ENCODE results near the gene PARP14.
"Not testable (repeated sequence)": the region's sequence is repeated elsewhere in the genome, so short reads cannot be mapped to it uniquely, and the experiment has no call there.

The PARP14 gene

GRCh38 chr3:122745369-122746021 is 64.9 kb downstream of the PARP14 start:
- H3K27ac ChIP-seq (ENCODE audit: low read depth, low read length, poor library complexity, severe bottlenecking), result no peak overlapping the region
- H3K4me3 ChIP-seq (ENCODE audit: low read depth, low read length, poor library complexity, severe bottlenecking), result no peak overlapping the region
- no peaks in the 10 kb centered on the region for H3F3A ChIP-seq (ENCODE audit: insufficient read depth, low read length)
- no peak overlapping the region for H2AFZ ChIP-seq (ENCODE audit: low read length)
- no peak overlapping the region for H3K4me2 ChIP-seq (ENCODE audit: low read length)
- H3K79me2 ChIP-seq (ENCODE audit: insufficient read depth, low read length), result no peaks in the 10 kb centered on the region
- no peaks in the 10 kb centered on the region for H3K27me3 ChIP-seq (ENCODE audit: insufficient read depth, low read length)
- H4K20me1 ChIP-seq (ENCODE audit: insufficient read depth, low read length), result no peaks in the 10 kb centered on the region
- no peaks in the 10 kb centered on the region for H3K9me2 ChIP-seq (ENCODE audit: low read depth, low read length)
- H3K4me1 ChIP-seq (ENCODE audit: insufficient read depth, low read length, severe bottlenecking), result no peaks in the 10 kb centered on the region
- TF ChIP-seq CTCF (IDR thresholded peaks at IDR 0.05; ENCODE audit: low read length) (no peak), EZH2 (IDR thresholded peaks at IDR 0.05; ENCODE audit: borderline replicate concordance, low read length) (no peak)
- H3K36me3 ChIP-seq (ENCODE audit: insufficient read depth, low read length), result peaks cover 27% of the 10 kb centered on the region
- no peaks in the 10 kb centered on the region for H3K9me3 ChIP-seq (ENCODE audit: low read length)
- no peak overlapping the region for H3K9ac ChIP-seq (ENCODE audit: low read length)

- H3K27ac ChIP-seq (ENCODE audit: low read depth, low read length, poor library complexity, severe bottlenecking); H3K4me2 ChIP-seq (ENCODE audit: low read length); H3K9ac ChIP-seq (ENCODE audit: low read length); H3K4me1 ChIP-seq (ENCODE audit: insufficient read depth, low read length, severe bottlenecking); H3K27me3 ChIP-seq (ENCODE audit: insufficient read depth, low read length); H3K9me2 ChIP-seq (ENCODE audit: low read depth, low read length); H3F3A ChIP-seq (ENCODE audit: insufficient read depth, low read length); H3K9me3 ChIP-seq (ENCODE audit: low read length); H4K20me1 ChIP-seq (ENCODE audit: insufficient read depth, low read length); H2AFZ ChIP-seq (ENCODE audit: low read length); H3K79me2 ChIP-seq (ENCODE audit: insufficient read depth, low read length); H3K4me3 ChIP-seq (ENCODE audit: low read depth, low read length, poor library complexity, severe bottlenecking): not testable (repeated sequence)
- peaks cover 27% of the 10 kb centered on the region for H3K36me3 ChIP-seq (ENCODE audit: insufficient read depth, low read length)
Measured at GRCh38 chr3:122747295-122747694, 66.7 kb downstream of the PARP14 start.

GRCh38 chr3:122748347-122748746 is 67.7 kb downstream of the PARP14 start:
- H2AFZ ChIP-seq (ENCODE audit: low read length), result no peak overlapping the region
- no peak for TF ChIP-seq EZH2 (IDR thresholded peaks at IDR 0.05; ENCODE audit: borderline replicate concordance, low read length)
- no peak for TF ChIP-seq CTCF (IDR thresholded peaks at IDR 0.05; ENCODE audit: low read length)
- no peak overlapping the region for H3K9ac ChIP-seq (ENCODE audit: low read length)

GRCh38 chr3:122754929-122755328 is 74.3 kb downstream of the PARP14 start:
- Histone ChIP-seq H3K4me2 (ENCODE audit: low read length) (no peak overlapping the region), H3F3A (ENCODE audit: insufficient read depth, low read length) (no peaks in the 10 kb centered on the region), H3K79me2 (ENCODE audit: insufficient read depth, low read length) (no peaks in the 10 kb centered on the region), H3K9me2 (ENCODE audit: low read depth, low read length) (no peaks in the 10 kb centered on the region), H3K4me3 (ENCODE audit: low read depth, low read length, poor library complexity, severe bottlenecking) (no peak overlapping the region), H3K27me3 (ENCODE audit: insufficient read depth, low read length) (no peaks in the 10 kb centered on the region), H2AFZ (ENCODE audit: low read length) (no peak overlapping the region), H3K9ac (ENCODE audit: low read length) (no peak overlapping the region), H3K36me3 (ENCODE audit: insufficient read depth, low read length) (peaks cover 28% of the 10 kb centered on the region; the same call in 1 of the 2 replicates), H3K27ac (ENCODE audit: low read depth, low read length, poor library complexity, severe bottlenecking) (no peak overlapping the region), H3K4me1 (ENCODE audit: insufficient read depth, low read length, severe bottlenecking) (no peaks in the 10 kb centered on the region), H4K20me1 (ENCODE audit: insufficient read depth, low read length) (no peaks in the 10 kb centered on the region), H3K9me3 (ENCODE audit: low read length) (no peaks in the 10 kb centered on the region)
- TF ChIP-seq CTCF (IDR thresholded peaks at IDR 0.05; ENCODE audit: low read length), result peak; percentile 91
- no peak for TF ChIP-seq EZH2 (IDR thresholded peaks at IDR 0.05; ENCODE audit: borderline replicate concordance, low read length)

More at GRCh38 chr3:122748347-122748746, 67.7 kb downstream of the PARP14 start:
- H3K79me2 ChIP-seq (ENCODE audit: insufficient read depth, low read length), result no peaks in the 10 kb centered on the region
- H3K27me3 ChIP-seq (ENCODE audit: insufficient read depth, low read length), result no peaks in the 10 kb centered on the region
- no peaks in the 10 kb centered on the region for H4K20me1 ChIP-seq (ENCODE audit: insufficient read depth, low read length)
- no peak overlapping the region for H3K4me3 ChIP-seq (ENCODE audit: low read depth, low read length, poor library complexity, severe bottlenecking)
- peaks cover 21% of the 10 kb centered on the region for H3K36me3 ChIP-seq (ENCODE audit: insufficient read depth, low read length)
- H3F3A ChIP-seq (ENCODE audit: insufficient read depth, low read length), result no peaks in the 10 kb centered on the region
- H3K9me2 ChIP-seq (ENCODE audit: low read depth, low read length), result no peaks in the 10 kb centered on the region
- no peak overlapping the region for H3K27ac ChIP-seq (ENCODE audit: low read depth, low read length, poor library complexity, severe bottlenecking)
- no peak overlapping the region for H3K4me2 ChIP-seq (ENCODE audit: low read length)
- no peaks in the 10 kb centered on the region for H3K9me3 ChIP-seq (ENCODE audit: low read length)
- no peaks in the 10 kb centered on the region for H3K4me1 ChIP-seq (ENCODE audit: insufficient read depth, low read length, severe bottlenecking)
